Limb (tissue), 2 donors: ENCODE data around the gene DNAJC7.
"Not testable (repeated sequence)": the region's sequence is repeated elsewhere in the genome, so short reads cannot be mapped to it uniquely, and the experiment has no call there.

Source experiments
- DNase-seq, 2 donors: peaks; one replicate each; pipeline ENCODE4 v3.0.0-alpha.2; 2016; ENCODE audit errors: extremely low spot score in 2 of 2

DNAJC7 gene

DNA sequence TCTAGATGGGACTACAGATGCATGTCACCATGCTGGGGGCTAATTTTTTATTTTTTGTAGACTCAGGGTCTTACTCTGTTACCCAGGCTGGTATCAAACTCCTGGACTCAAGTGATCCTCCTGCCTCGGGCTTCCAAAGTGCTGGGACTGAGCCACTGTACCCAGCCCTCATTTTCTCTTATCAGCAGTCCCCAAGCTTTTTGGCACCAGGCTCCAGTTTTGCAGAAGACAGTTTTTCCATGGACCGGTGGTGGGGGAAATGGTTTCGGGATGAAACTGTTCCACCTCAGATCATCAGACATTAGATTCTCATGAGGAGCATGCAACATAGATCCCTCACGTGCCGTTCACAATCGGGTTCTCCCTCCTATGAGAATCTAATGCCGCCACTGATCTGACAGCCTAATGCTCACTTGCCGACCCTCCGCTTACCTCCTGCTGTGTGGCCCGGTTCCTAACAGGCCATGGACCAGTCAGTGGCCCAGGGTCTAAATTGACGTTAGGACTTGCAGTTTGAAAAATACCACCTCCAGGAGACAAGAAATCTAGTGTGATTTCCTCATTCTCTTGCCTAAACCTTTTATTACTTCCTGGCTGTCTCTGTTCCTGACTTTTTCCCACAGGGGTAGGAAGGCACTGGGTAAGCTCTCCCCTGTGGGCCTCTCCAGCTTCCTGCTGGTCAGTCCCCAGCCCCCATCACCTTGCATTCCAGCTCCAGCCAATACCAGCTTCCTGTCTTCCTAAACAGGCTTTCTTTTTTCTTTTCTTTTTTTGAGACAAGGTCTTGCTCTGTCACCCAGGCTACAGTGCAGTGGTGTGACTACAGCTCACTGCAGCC, 60.0 kb downstream of the DNAJC7 start:
- no peak for DNase-seq

DNA sequence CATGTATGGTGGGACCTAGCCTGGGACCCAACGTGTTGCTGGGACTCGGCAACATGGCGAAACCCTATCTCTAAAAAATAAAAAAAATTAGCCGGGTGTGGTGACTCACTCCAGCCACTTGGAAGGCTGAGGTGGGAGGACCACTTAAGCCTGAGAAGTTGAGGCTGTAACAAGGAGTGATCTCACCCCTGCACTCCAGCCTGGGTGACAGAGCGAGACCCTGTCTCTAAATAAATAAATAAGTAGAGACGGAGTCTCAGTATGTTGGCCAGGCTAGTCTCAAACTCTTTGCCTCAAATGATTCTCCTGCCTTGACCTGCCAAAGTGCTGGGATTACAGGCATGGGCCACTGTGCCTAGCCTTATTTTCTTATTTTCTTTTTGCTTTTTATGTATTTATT, 60.7 kb downstream of the DNAJC7 start:
- no peak for DNase-seq

DNA sequence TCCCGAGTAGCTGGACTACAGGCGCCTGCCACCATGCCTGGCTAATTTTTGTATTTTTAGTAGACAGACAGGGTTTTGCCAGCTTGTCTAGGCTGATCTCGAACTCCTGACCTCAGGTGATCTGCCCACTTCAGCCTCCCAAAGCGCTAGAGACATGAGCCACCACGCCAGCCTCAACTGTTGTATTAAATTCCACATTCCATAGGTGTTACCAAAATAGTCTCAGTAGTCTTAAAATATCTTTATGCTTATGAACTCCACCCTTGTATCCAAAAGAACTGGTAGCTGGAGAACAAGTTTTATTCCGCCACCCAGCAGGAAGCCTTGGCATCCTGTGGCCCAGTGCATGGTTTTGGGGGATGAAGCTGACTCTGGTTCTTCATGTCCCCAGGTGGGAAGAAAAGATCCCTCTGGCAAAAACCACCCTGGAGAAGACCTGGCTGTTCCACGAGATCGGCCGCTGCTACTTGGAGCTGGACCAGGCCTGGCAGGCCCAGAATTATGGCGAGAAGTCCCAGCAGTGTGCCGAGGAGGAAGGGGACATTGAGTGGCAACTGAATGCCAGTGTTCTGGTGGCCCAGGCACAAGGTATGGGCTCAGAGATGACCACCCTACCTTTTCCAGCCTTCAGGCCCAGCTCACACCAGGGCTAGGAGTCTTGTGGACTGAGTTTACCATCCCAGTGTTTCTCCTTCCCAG, 68.3 kb downstream of the DNAJC7 start:
- DNase-seq: no peak

DNA sequence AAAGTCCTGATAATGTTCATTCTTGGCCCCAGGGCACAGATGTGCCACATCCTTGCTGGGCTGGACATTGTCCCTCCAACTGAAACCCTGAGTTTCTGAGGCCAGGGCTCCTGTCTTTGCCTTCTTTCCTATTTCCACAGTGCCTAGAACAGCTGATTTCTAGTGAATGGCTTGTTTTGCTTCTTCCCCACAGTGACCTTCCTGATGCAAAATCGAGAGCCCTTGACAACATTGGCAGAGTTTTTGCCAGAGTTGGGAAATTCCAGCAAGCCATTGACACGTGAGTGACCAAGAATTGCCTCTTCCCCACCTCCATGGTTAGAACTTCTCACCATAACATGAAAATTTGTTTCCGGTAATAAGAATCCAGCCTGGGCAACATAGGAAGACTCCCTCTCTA, 72.3 kb downstream of the DNAJC7 start:
- DNase-seq: no peak

DNA sequence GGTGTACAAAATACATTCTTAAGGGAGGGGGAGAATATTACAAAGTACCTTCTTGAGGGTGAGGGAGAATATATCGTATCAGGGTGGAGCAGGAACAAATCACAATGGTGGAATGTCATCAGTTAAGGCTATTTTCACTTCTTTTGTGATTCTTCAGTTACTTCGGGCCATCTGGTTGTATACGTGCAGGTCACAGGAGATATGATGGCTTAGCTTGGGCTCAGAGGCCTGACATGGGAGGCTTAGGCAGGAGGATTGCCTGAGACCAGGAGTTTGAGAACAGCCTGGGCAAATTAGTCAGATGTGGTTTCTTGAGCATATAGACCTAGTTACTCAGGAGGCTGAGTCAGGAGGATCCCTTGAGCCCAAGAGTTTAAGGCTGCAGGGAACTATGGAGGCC, 73.7 kb downstream of the DNAJC7 start:
- DNase-seq: no peak

DNA sequence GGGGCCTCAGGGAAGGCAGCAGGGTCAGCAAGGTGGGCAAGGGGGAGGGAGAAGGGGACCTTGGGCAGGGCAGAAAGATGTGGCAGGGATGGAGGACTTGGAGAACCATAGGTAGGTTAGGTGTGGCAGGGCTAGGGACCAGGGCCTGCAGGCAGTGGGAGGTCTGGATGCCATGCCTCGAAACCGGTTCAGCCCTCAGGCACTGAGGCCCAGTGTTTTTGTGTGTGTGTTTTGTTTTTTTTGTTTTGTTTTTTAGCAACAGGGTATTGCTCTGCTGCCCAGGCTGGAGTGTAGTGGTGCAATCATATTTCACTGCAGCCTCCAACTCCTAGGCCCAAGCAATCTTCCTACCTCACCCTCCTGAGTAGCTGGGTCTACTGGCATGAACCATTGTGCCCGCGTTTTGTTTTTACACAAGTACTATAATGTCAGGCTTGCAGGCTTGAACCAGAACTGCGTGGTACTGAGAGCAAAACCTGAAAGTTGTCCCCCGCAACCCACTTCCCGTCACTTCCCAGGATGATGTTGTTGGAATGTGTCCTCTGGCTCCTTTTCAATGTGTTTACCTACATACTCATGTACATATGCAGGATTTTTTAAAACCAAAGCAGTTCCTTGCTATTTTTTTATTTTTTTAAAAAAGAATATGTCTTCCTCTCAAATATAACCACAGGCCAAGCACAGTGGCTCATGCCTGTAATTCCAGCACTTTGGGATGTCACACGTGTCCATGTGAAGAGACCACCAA, 74.4 kb downstream of the DNAJC7 start:
- no peak for DNase-seq

DNA sequence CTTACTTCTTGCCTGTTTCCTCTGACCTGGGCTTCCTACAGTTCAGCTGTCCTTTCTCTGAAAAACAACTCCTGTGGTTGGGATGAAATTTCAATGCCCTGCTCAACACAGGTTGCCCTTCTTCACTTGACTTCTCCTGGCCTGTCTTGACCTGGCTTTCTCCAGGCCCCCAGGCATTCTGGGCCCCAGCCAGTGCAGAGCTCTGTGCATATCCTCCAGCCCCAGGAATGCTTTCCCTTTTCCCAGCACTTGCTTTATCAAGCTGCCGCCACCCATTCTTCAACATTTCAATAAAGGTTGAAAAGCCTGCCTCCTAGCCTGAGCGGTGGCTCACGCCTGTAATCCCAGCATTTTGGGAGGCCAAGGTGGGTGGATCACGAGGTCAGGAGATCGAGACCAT, 76.1 kb downstream of the DNAJC7 start:
- no peak for DNase-seq

DNA sequence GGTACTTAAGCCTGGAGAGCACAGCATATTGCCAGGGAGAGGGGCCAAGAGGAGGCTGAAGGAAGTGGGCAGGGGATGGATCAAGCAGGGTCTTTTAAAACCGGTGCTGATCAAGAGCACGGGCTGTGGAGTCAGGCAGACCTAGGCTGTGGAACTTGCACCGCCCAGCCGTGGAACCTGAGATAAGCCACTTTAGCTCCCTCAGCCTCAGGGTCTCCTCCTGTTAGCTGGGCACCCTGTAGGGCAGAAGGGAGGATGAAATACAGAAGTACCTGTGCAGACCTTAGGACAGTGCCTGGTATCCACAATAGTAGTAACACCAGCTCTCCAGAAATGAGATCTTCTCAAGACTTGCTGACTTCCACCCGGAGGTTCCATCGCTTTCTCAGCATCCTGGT, 77.5 kb downstream of the DNAJC7 start:
- DNase-seq: no peak

DNA sequence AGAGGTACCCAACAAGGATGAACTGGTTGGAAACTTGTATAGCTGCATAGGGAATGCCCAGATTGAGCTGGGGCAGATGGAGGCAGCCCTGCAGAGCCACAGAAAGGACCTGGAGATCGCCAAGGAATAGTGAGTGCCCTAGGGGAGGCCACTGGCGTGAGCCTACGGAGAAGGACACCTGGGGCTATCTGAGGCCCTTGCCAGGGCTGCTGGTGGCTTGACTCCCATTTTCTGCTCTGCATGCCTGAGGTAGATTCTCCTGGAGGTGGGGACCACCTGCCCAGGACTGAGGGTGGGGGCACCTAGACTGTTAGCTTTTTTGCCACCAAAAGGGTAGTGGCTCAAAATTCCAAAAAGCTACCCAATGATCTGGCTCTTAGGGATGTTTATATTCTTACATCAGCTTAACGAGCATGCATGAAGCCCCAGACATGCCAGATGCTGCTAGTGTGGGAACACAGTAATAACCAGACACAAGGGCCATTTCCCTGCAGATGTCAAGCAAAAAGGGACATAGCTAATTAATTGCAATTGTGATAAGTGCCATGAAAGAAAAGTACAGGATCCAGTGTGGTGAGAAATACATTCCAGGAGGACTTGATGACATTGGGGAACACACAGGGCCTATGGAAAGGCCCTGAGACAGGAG, 78.1 kb downstream of the DNAJC7 start:
- DNase-seq: no peak

DNA sequence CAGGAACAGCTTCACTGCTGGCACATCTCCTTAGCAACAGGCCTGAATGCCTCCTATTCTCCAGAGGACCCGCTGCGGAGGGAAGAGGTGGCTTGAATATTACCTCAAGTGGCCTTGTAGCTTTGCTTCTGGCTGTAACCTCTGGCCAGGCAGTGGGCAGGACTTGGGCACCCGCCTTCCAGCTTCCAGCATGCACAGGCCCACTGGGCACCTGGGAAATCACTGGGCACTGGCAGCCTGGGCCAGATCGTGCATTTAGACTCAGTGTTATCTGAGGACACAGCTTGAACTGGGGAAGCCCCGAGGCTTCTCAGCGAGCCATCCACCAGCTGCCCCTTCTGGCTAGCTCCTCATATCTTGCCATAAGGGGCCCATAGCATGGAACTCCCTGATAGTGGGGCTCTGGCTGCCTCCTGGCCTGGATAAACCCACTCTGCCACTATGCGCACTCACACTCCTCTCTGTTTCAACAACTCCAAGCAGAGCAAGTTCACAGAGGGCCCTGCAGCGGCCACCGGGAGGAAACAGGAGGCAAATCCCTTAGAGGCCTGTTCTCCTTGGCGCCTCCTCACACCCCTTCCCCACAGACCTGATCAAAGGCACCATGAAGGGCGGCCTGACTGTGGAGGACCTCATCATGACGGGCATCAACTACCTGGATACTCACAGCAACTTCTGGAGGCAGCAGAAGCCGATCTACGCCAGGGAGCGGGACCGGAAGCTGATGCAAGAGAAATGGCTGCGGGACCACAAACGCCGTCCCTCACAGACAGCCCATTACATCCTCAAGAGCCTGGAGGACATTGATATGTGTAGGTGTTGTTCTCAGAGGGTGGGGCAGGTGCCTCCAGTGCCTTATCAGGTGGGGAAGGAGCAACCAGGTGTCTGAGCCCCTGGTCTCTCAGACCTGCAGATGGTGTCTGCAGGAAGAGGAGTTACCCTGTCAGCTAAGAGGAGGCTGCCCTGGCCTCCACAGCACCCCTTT, 79.0 kb downstream of the DNAJC7 start:
- no peak for DNase-seq

DNA sequence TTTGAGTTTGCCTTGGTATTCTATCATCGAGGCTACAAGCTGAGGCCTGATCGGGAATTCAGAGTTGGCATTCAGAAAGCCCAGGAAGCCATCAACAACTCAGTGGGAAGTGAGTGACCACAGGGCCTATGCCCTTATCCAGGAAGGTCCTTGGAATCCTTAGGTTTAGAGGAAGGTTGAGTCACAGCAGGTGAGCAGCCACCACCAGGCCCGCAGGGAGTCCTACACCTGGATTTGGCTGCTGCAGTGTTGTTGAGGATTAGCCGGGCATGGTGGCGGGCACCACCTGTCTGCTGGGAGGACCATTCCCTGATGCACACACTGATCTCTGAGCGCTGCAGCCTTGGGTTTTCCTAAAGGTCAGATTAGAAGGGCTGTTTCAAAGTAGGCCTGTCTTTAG, 81.6 kb downstream of the DNAJC7 start:
- DNase-seq: no peak

DNA sequence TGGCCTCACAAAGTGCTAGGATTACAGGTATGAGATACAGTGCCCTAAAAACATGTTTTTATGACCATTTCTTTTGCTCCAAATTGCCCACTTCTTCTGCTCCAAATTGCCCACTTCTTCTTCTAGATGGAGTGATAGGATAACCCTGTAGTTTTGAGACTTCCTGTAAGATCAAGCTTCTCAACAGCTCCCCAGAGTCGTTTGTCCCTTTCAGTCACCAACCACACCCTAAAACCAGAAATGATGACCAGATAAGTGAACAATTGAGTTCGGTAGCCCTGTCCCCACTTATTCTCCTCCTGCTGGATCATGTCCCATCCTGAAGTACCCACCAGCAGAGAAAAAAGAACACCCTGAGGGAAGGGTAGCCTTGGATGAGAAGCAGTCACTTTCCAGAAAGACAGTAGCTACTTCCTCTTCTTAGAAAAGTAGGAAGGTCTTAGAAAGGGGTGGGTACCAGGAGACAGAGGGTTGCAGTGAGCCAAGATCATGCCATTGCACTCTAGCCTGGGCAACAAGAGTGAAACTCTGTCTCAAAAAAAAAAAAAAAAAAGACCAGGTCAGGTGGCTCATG, 84.3 kb downstream of the DNAJC7 start:
- DNase-seq: no peak

DNA sequence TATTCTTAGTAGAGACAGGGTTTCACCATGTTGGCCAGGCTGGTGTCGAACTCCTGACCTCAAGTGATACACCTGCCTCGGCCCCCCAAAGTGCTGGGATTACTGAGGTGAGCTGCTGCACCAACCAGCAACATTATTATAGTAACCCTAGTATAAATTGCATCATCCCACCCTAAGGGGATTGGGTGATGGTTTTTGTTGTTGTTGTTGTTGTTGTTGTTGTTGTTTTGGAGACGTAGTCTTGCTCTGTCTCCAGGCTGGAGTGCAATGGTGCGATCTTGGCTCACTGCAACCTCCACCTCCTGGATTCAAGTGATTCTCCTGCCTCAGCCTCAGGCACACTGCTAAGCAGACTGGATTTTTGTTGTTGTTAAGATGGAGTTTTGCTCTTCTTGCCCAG, 85.5 kb downstream of the DNAJC7 start:
- DNase-seq: not testable (repeated sequence)

DNA sequence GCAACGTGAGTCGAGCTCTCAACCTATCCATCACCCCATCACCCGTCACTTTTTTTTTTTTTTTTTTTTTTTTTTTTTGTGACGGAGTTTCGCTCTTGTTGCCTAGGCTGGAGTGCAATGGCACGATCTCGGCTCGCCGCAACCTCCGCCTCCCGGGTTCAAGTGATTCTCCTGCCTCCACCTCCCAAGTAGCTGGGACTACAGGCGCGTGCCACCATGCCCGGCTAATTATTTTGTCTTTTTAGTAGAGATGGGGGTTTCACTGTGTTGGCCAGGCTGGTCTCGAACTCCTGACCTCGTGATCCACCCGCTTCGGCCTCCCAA, 86.4 kb downstream of the DNAJC7 start:
- not testable (repeated sequence) for DNase-seq

DNA sequence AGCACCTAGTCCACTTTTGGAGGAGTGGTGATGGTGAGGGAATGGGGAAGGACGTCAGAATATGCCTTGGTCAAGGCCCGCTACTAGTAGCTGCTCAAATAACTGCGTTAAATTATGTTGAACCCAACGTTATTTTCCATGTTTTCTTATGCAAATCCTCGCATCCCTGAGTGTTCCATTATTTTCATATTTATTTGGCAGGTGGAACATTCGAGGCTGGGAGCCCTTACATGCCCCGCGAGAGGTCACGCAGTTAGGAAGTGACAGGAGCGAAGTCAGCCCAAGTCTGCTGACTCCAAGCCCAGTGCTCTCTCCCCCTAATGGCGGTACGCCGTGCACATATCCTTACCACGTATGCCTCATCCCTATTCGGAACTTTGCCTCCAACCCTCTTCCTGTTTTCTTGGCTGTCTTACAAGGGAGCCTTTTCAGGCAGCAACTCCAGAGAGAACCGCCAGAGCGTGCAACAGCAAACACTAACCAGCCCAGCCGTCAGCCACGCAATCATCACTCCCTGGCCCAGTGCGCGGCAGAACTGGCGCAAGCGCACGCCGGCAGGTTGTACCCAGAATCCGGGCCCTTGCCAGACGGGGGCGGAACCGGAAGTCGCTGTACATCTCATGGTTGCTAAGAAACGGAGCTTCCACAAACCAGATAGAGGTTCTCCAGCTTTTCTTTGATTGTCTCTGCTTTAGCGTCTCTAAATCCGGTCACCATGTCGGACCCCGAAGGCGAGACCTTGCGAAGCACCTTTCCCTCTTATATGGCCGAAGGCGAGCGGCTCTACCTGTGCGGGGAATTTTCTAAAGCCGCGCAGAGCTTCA, 87.0 kb downstream of the DNAJC7 start, which contains the start of gene ODAD4:
TSS of gene ODAD4 (plus strand) at position 609 of the 824 bp plus-strand sequence. CDS start at position 716, 107 bp downstream.
- peak; percentile 96 to 97 for DNase-seq

DNA sequence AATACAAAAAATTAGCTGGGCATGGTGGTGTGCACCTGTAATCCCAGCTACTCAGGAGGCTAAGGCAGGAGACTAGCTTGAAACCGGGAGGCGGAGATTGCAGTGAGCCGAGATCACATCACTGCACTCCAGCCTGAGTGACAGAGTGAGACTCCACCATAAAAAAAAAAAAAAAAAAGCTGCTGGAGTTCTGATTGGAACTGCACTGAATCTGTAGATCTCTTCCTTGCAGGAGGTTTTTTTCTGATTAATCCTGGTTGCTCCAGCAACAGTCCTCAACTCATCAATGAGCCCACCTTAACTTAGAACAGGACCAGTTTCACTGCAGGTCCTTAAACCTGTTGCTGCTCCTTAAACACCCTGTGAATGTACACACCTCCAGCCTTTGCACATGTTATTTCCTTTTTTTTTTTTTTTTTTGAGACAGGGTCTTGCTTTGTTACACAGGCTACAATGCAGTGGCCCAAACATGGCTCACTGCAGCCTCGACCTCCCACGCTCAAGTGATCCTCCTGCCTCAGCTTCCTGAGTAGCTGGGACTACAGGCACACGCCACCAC, 88.5 kb downstream of the DNAJC7 start:
- DNase-seq: no peak
